GM23338 (cell line): Measurements from ENCODE around the gene ST7L. TPM values are rescaled to one million over a fixed set of nuclear protein-coding genes. Genes with fewer than 3 reads are reported as not detected.

ENCODE experiments used
- ATAC-seq: fragments of 200-7000 bp; cut with Tn5 transposase; 3 replicates; pipeline ENCODE4 v1.9.1; 2020
- DNase-seq: peaks from one replicate; pipeline ENCODE4 v3.0.0-alpha.2; 2015; ENCODE audit warnings: low spot score
- H2AFZ ChIP-seq: fragments of 200-600 bp; sonication (generic); 2 replicates; pipeline ENCODE4 v1.8.0; 2016; ENCODE audit warnings: antibody characterized with exemption, mild to moderate bottlenecking, moderate library complexity
- H3F3A ChIP-seq: fragments of 200-600 bp; sonication (generic); replicated peaks from 2 replicates; pipeline ENCODE4 v1.8.0; 2017; ENCODE audit warnings: antibody characterized with exemption, mixed run types, low read depth
- H3K27ac ChIP-seq: fragments of 200-600 bp; sonication (generic); 2 replicates; pipeline ENCODE4 v1.6.1; 2016; ENCODE audit warnings: low read depth
- H3K27me3 ChIP-seq: fragments of 200-600 bp; sonication (generic); 2 replicates; pipeline ENCODE4 v1.8.0; 2016; ENCODE audit warnings: mild to moderate bottlenecking, mixed run types, moderate library complexity; ENCODE audit not compliant: insufficient read depth
- H3K36me3 ChIP-seq: fragments of 200-600 bp; sonication (generic); 2 replicates; pipeline ENCODE4 v1.8.0; 2016; ENCODE audit warnings: mild to moderate bottlenecking; ENCODE audit not compliant: insufficient read depth
- H3K4me1 ChIP-seq: fragments of 200-600 bp; sonication (generic); 2 replicates; pipeline ENCODE4 v1.8.0; 2016; ENCODE audit warnings: mild to moderate bottlenecking, moderate library complexity; ENCODE audit not compliant: insufficient read depth
- H3K4me2 ChIP-seq: fragments of 200-600 bp; sonication (generic); 2 replicates; pipeline ENCODE4 v1.7.1; 2017; ENCODE audit warnings: mixed run types
- H3K4me3 ChIP-seq: fragments of 200-600 bp; sonication (generic); 2 replicates; pipeline ENCODE4 v1.6.1; 2016; ENCODE audit warnings: mixed run types
- H3K79me2 ChIP-seq: fragments of 200-600 bp; sonication (generic); replicated peaks from 2 replicates; pipeline ENCODE4 v1.8.0; 2017; ENCODE audit warnings: mild to moderate bottlenecking; ENCODE audit not compliant: insufficient read depth
- H3K9me2 ChIP-seq: fragments of 200-600 bp; sonication (generic); 2 replicates; pipeline ENCODE4 v1.8.0; 2017; ENCODE audit not compliant: insufficient read depth
- H4K20me1 ChIP-seq: fragments of 200-600 bp; sonication (generic); replicated peaks from 2 replicates; pipeline ENCODE4 v1.8.0; 2017; ENCODE audit warnings: mild to moderate bottlenecking; ENCODE audit not compliant: insufficient read depth
- H3K27ac Mint-ChIP-seq: 2 replicates; pipeline ENCODE4 v1.8.0; 2020; ENCODE audit warnings: inconsistent platforms, mild to moderate bottlenecking, moderate library complexity, mixed read lengths
- H3K27me3 Mint-ChIP-seq: 3 replicates; pipeline ENCODE4 v1.8.0; 2022; ENCODE audit warnings: low read depth, mild to moderate bottlenecking, moderate library complexity, mixed read lengths, inconsistent platforms; ENCODE audit not compliant: insufficient read depth, poor library complexity
- H3K36me3 Mint-ChIP-seq: 3 replicates; pipeline ENCODE4 v1.8.0; 2021; ENCODE audit warnings: low read depth, mild to moderate bottlenecking, inconsistent platforms, moderate library complexity, mixed read lengths
- H3K4me1 Mint-ChIP-seq: 3 replicates; pipeline ENCODE4 v1.8.0; 2020; ENCODE audit warnings: mild to moderate bottlenecking, inconsistent platforms, mixed read lengths
- H3K4me3 Mint-ChIP-seq: 3 replicates; pipeline ENCODE4 v1.8.0; 2021; ENCODE audit warnings: moderate library complexity, mild to moderate bottlenecking, inconsistent platforms, mixed read lengths
- H3K9me3 Mint-ChIP-seq: 3 replicates; pipeline ENCODE4 v1.8.0; 2020; ENCODE audit warnings: moderate library complexity, mild to moderate bottlenecking, inconsistent platforms, mixed read lengths
- JUNB ChIP-seq: IDR thresholded peaks from one replicate; pipeline ENCODE4 v1.6.1; 2016; ENCODE audit warnings: antibody characterized with exemption; ENCODE audit not compliant: unreplicated experiment
- NANOG ChIP-seq: IDR thresholded peaks from 2 replicates; pipeline ENCODE4 v1.6.1; 2016; ENCODE audit warnings: antibody characterized with exemption, borderline replicate concordance
- POLR2AphosphoS5 ChIP-seq: IDR thresholded peaks from 2 replicates; pipeline ENCODE4 v1.6.1; 2016; ENCODE audit warnings: antibody characterized with exemption, low read depth
- polyA plus RNA-seq: library from polyadenylated mRNA; unstranded; fragments of >200 nt; fragmentation: Nextera tagmentation; extraction: Ambion mirVana; gene quantifications from 2 replicates; pipeline ENCODE4 v1.2.1, GENCODE V29; 2016
- total RNA-seq: library from RNA; depleted of rRNA; stranded (reverse); fragments of >200 nt; shearing (Covaris generic); gene quantifications from 2 replicates; pipeline ENCODE4 v1.2.3, GENCODE V29; 2014
- TF ChIP-seq, protein P1 (sequence below): IDR thresholded peaks from one replicate; pipeline ENCODE4 v1.6.1; 2018; ENCODE audit warnings: antibody characterized with exemption; ENCODE audit not compliant: unreplicated experiment
- TF ChIP-seq, protein P2 (sequence below): IDR thresholded peaks from 2 replicates; pipeline ENCODE4 v1.6.1; 2016; ENCODE audit warnings: antibody characterized with exemption

Gene ST7L
- total and polyA plus RNA-seq, 2 experiments from 2014 or later: 18.2 to 21.0 TPM

DNA sequence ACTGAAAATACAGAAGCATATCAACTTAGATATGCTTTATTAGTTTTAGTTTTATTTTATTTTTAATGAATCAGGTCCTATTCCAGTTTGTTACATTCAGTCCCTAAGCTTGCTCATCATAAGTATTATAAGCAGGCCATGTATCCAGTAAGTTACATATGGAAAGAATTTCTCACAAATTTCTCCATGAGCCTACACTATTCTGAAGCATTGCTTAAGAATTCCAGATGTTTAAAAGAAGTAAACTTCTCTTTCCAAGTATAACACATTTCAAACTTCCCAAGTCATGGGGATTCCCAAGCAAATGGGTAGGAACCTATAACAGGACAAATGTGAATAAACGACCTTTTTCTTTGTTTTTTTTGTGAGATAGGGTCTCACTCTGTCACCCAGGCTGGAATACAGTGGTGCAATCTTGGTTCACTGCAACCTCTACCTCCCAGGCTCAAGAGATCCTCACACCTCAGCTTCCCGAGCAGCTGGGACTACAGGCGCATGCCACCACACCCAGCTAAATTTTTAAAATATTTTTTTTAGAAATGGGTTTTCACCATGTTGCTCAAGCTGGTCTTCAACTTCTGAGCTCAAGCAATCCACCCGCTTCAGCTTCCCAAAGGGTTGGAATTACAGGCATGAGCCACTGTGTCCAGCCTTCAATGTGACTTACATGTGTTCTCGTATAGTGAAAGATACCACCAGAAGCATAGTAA lies 39.0 kb downstream of the ST7L start:
- no peaks in the 10 kb centered on the region for H3K4me1 Mint-ChIP-seq
- H3K27me3 Mint-ChIP-seq: no peaks in the 10 kb centered on the region
- Histone ChIP-seq H3K27me3 (no peaks in the 10 kb centered on the region), H3K27ac (no peak overlapping the region), H4K20me1 (no peaks in the 10 kb centered on the region), H3K4me1 (no peaks in the 10 kb centered on the region), H2AFZ (no peak overlapping the region), H3F3A (no peaks in the 10 kb centered on the region), H3K79me2 (no peaks in the 10 kb centered on the region), H3K4me3 (no peak overlapping the region), H3K9me2 (no peaks in the 10 kb centered on the region), H3K36me3 (no peaks in the 10 kb centered on the region), H3K4me2 (no peak overlapping the region)
- H3K4me3 Mint-ChIP-seq: no peak overlapping the region
- TF ChIP-seq, protein P1, sequence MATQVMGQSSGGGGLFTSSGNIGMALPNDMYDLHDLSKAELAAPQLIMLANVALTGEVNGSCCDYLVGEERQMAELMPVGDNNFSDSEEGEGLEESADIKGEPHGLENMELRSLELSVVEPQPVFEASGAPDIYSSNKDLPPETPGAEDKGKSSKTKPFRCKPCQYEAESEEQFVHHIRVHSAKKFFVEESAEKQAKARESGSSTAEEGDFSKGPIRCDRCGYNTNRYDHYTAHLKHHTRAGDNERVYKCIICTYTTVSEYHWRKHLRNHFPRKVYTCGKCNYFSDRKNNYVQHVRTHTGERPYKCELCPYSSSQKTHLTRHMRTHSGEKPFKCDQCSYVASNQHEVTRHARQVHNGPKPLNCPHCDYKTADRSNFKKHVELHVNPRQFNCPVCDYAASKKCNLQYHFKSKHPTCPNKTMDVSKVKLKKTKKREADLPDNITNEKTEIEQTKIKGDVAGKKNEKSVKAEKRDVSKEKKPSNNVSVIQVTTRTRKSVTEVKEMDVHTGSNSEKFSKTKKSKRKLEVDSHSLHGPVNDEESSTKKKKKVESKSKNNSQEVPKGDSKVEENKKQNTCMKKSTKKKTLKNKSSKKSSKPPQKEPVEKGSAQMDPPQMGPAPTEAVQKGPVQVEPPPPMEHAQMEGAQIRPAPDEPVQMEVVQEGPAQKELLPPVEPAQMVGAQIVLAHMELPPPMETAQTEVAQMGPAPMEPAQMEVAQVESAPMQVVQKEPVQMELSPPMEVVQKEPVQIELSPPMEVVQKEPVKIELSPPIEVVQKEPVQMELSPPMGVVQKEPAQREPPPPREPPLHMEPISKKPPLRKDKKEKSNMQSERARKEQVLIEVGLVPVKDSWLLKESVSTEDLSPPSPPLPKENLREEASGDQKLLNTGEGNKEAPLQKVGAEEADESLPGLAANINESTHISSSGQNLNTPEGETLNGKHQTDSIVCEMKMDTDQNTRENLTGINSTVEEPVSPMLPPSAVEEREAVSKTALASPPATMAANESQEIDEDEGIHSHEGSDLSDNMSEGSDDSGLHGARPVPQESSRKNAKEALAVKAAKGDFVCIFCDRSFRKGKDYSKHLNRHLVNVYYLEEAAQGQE: no peak
- no peak overlapping the region for H3K27ac Mint-ChIP-seq
- no peaks in the 10 kb centered on the region for H3K9me3 Mint-ChIP-seq
- no peak for ATAC-seq
- peaks cover 18% of the 10 kb centered on the region for H3K36me3 Mint-ChIP-seq
- DNase-seq: no peak

DNA sequence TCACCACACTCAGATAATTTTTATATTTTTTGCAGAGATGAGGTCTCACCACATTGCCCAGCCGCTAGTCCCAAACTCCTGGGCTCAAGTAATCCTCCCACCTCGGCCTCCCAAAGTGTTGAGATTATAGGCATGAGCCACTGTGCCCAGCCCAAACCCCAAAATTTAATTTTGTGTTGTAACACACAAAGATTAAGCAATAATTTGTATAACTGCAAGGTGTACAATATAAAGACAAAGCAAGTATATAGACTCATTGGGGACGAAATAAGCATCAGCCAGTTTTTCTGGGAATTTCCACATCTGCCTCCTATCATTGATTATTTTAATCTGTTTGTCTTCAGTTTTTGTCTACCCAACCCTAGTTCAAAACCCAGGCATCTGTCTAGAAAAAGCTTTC lies 42.7 kb downstream of the ST7L start:
- no peak for DNase-seq

More for the DNA sequence above, 42.7 kb downstream of the ST7L start:
- H2AFZ ChIP-seq: no peak overlapping the region
- no peak overlapping the region for H3K4me3 ChIP-seq
- no peak for ATAC-seq
- no peak overlapping the region for H3K27ac ChIP-seq
- Mint-ChIP-seq H3K9me3 (no peaks in the 10 kb centered on the region), H3K4me3 (no peak overlapping the region), H3K4me1 (no peaks in the 10 kb centered on the region), H3K36me3 (peaks cover 31% of the 10 kb centered on the region), H3K27me3 (no peaks in the 10 kb centered on the region), H3K27ac (no peak overlapping the region)
- TF ChIP-seq, protein P1: no peak
- TF ChIP-seq, protein P2, sequence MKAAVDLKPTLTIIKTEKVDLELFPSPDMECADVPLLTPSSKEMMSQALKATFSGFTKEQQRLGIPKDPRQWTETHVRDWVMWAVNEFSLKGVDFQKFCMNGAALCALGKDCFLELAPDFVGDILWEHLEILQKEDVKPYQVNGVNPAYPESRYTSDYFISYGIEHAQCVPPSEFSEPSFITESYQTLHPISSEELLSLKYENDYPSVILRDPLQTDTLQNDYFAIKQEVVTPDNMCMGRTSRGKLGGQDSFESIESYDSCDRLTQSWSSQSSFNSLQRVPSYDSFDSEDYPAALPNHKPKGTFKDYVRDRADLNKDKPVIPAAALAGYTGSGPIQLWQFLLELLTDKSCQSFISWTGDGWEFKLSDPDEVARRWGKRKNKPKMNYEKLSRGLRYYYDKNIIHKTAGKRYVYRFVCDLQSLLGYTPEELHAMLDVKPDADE: no peak
- TF ChIP-seq POLR2AphosphoS5 (no peak), NANOG (no peak), JUNB (no peak)
- no peaks in the 10 kb centered on the region for H3K9me2 ChIP-seq
- no peaks in the 10 kb centered on the region for H3K4me1 ChIP-seq
- no peaks in the 10 kb centered on the region for H3K27me3 ChIP-seq
- no peaks in the 10 kb centered on the region for H3F3A ChIP-seq
- no peak overlapping the region for H3K4me2 ChIP-seq
- no peaks in the 10 kb centered on the region for H3K79me2 ChIP-seq
- no peaks in the 10 kb centered on the region for H3K36me3 ChIP-seq
- H4K20me1 ChIP-seq: 0 out of 2 replicates have a peak, but pooled peaks cover 5% of the 10 kb centered on the region
